A549 treated with ZK216348 at 1 μM for 4 hours (cell line): Measurements from ENCODE around the gene DHX35. TPM values are rescaled to one million over a fixed set of nuclear protein-coding genes. Genes with fewer than 3 reads are reported as not detected.

Experiments
- total RNA-seq: library from RNA; stranded (reverse); fragments of 200-300 nt; extraction: Qiagen RNA extraction; gene quantifications from 5 replicates; pipeline ENCODE4 v1.2.3, GENCODE V29; 2022; ENCODE audit warnings: low read depth

The DHX35 gene
- total RNA-seq, result 6.8 to 7.9 TPM (median 7.0 TPM) in 5 replicates

DNA sequence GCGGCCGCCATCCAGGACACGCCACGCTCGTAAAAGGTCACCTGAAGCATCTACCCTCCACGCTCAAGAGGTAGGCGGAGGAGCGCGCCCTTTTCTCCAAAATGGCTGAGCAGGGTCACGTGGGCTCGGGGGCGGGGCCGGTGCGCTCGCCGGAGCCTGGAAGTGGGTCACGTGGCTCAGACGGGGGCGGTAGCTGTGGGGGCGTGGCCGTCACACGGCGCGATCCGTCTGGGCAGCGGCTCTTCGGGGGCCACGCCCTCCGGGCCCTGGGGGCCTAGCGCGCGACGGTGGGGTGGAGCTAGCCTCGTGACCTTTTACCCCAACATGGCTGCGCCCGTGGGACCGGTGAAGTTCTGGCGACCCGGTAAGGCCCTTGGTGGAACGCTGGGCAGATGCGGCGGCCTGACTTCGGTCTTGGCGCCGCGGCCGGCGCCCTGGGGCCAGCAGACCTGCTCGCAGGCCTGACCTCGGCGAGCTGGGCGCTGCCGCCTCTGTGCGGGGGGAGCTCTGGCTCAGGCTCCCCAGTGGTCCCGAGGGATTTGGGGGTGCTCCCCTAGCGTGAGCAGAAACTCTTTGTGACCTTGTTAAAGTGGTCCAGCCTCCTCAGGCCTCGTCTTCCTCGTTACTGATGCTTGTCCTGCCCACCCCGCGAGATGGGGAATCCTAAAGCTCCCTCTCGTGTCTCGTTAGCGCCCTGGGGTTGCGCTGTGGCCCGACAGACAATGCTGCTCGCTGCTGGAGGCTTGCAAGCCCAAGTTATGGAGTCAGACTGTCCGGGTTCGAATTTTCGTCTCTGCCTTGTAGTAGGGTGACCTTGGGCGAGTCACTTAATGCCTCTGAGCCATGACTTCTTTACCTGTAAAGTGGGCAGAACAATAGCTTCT lies at the start of gene DHX35:
Gene DHX35 (plus strand): TSS at position 301 of the 884 bp plus-strand sequence. CDS start 24 bp downstream, at position 325.

GRCh38 chr20:38926142-38926933 lies 35.8 kb upstream of the DHX35 start, which contains the start of gene FAM83D:
TSS of gene FAM83D (plus strand) at chr20:38926417. CDS start at chr20:38926443, 26 bp downstream.

Other genes with a start within 250 kb of the DHX35 start
- gene SLC32A1, start 237.9 kb upstream of the DHX35 start, total RNA-seq, result not detected in 5 replicates
- gene ACTR5, start 213.9 kb upstream of the DHX35 start, total RNA-seq, result 8.1 to 11.1 TPM (median 10.6 TPM) in 5 replicates
- 0.11 to 0.43 TPM (median 0.18 TPM) in 5 replicates for gene PPP1R16B, start 156.6 kb upstream of the DHX35 start, total RNA-seq
- gene FAM83D, start 35.9 kb upstream of the DHX35 start, total RNA-seq, result 50.0 to 75.0 TPM (median 67.8 TPM) in 5 replicates